ENCODE measurements around the gene FOXL1. TPM values are rescaled to one million over a fixed set of nuclear protein-coding genes. Genes with fewer than 3 reads are reported as not detected.

The FOXL1 gene
- polyA plus RNA-seq, 4 donors = 0.22 to 6.3 (median 1.5) TPM

DNA sequence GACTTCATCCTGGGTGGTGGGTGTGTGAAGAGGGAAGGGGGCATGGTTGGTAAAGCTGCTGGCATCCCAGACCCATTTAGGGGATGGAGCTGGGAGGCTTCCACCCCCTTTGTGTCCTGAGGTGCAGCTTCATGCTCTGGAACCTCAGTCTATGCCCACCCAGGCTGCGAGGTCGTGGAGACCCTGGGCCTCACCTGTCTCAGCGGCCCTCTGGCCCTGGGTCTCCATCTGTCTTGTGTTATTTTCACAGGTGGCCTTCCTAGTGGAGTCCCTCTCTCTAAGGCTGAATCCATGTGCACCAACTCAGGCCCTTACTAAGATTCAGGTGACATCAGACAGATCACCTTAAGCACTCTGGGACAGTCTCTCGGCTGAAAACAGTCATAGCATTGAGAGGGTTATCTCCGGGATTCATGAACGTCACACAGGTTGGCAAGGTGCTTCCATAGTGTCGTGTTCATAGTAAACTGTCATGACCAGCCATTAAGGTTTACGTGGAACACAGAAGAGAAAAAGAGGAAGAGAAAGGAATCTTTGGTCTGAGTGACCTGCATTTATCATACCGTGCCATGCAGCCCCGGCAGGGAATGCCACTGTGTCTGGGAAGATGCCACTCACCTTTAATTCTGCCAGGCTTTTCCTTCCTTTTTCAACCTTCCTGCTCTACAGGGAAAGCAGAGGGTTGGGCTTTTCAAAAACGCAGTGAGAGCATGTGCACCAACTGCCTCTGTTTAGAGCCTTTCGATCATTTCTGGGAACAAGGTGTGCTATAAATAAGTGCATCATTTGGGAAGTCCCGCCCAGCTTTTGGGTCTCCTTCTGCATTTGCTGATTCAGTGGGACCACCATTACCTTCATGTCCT, 4.5 kb upstream of the FOXL1 start:
- no peak for FAIRE-seq
- H3K27ac ChIP-seq (ENCODE audit: low read depth in 1 of 3, low read length in 2 of 3) = no peak overlapping the region
- H3K27me3 ChIP-seq (ENCODE audit: control insufficient read depth in 3 of 3, insufficient read depth in 3 of 3, low read length in 3 of 3) = peaks cover 21 to 96% (median 35%) of the 10 kb centered on the region in 3 donors

DNA sequence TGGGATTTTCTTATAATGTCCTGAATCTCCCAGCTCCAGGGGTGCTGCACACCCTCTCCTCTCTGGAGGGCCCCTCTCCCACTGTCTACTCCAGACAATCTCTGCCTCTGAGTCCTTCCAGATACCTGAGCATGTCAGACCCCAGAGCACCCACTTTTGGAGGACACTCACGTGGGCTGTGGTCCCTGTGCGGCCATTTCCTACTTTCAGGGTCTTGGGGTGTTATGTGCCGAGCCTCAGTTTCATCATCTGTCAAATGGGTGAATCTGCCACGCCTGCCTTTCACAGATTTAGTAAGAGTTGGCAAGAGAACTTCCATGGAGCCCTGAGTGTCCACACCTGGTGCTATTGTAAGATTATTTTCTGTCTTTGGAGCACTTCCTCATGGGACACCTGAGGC, 3.7 kb upstream of the FOXL1 start:
- 41 to 72% (median 42%) methylated on average over 4 of the region's 4 CpGs for WGBS, 3 donors
- peaks cover 21 to 95% (median 34%) of the 10 kb centered on the region in 3 donors for H3K27me3 ChIP-seq (ENCODE audit: control insufficient read depth in 3 of 3, insufficient read depth in 3 of 3, low read length in 3 of 3)
- H3K4me1 ChIP-seq (ENCODE audit: control insufficient read depth in 3 of 3, insufficient read depth in 2 of 3, low read depth in 1 of 3, low read length in 2 of 3) = peaks cover 0 to 8% (median 0%) of the 10 kb centered on the region in 3 donors
- no peak overlapping the region for H3K27ac ChIP-seq (ENCODE audit: low read depth in 1 of 3, low read length in 2 of 3)
- FAIRE-seq (no peak), DNase-seq (no peak)
- no peak overlapping the region for H3K4me3 ChIP-seq (ENCODE audit: low read depth in 1 of 3, low read length in 3 of 3)
- no peaks in the 10 kb centered on the region for H3K9me3 ChIP-seq (ENCODE audit: control insufficient read depth in 2 of 2, insufficient read depth in 1 of 2, low read depth in 1 of 2, low read length in 1 of 2)
- H3K36me3 ChIP-seq (ENCODE audit: control insufficient read depth in 3 of 3, insufficient read depth in 2 of 3, low read depth in 1 of 3, low read length in 3 of 3) = no peaks in the 10 kb centered on the region

More for the DNA sequence above, 4.5 kb upstream of the FOXL1 start:
- no peaks in the 10 kb centered on the region for H3K9me3 ChIP-seq (ENCODE audit: control insufficient read depth in 2 of 2, insufficient read depth in 1 of 2, low read depth in 1 of 2, low read length in 1 of 2)
- no peak overlapping the region for H3K4me3 ChIP-seq (ENCODE audit: low read depth in 1 of 3, low read length in 3 of 3)
- DNase-seq = no peak
- WGBS, 3 donors = 26 to 61% (median 39%) methylated on average over 13 of the region's 13 CpGs
- peaks cover 0 to 8% (median 0%) of the 10 kb centered on the region in 3 donors for H3K4me1 ChIP-seq (ENCODE audit: control insufficient read depth in 3 of 3, insufficient read depth in 2 of 3, low read depth in 1 of 3, low read length in 2 of 3)
- H3K36me3 ChIP-seq (ENCODE audit: control insufficient read depth in 3 of 3, insufficient read depth in 2 of 3, low read depth in 1 of 3, low read length in 3 of 3) = no peaks in the 10 kb centered on the region

DNA sequence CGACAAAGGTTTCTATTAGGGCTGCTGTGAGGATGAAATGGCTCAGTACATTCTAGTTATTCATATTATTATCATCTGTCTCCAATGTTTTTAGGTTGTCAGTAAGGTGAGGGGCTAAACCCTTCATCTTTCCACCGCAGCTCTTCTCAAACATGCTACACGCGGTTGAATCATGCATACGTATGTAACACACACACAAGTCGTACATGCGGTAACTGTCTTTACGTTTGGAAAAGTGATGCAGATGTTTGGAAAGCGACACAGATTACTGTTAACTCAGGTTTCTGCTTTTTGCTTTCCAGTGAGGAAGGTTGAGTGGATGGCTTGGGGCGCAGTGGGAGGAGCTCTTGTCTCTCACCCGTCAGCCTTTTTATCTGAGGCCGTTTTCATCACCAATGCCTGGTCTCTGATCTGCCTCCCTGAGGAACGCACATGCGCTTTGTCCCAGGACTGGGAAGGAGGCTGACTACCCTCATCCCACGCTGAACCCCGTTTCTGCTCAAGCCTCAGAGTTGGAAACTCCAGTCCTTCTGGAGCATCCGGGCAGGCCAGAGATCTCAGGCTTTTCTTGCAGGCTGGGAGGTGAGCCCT, 3.2 kb upstream of the FOXL1 start:
- Histone ChIP-seq H3K4me1 (ENCODE audit: control insufficient read depth in 3 of 3, insufficient read depth in 2 of 3, low read depth in 1 of 3, low read length in 2 of 3) (peaks cover 0 to 8% (median 0%) of the 10 kb centered on the region in 3 donors), H3K4me3 (ENCODE audit: low read depth in 1 of 3, low read length in 3 of 3) (no peak overlapping the region), H3K9me3 (ENCODE audit: control insufficient read depth in 2 of 2, insufficient read depth in 1 of 2, low read depth in 1 of 2, low read length in 1 of 2) (no peaks in the 10 kb centered on the region), H3K36me3 (ENCODE audit: control insufficient read depth in 3 of 3, insufficient read depth in 2 of 3, low read depth in 1 of 3, low read length in 3 of 3) (no peaks in the 10 kb centered on the region), H3K27ac (ENCODE audit: low read depth in 1 of 3, low read length in 2 of 3) (no peak overlapping the region), H3K27me3 (ENCODE audit: control insufficient read depth in 3 of 3, insufficient read depth in 3 of 3, low read length in 3 of 3) (peaks cover 21 to 95% (median 36%) of the 10 kb centered on the region in 3 donors)
- DNase-seq (no peak), FAIRE-seq (no peak)
- 36 to 67% (median 45%) methylated on average over 17 of the region's 17 CpGs for WGBS, 3 donors

DNA sequence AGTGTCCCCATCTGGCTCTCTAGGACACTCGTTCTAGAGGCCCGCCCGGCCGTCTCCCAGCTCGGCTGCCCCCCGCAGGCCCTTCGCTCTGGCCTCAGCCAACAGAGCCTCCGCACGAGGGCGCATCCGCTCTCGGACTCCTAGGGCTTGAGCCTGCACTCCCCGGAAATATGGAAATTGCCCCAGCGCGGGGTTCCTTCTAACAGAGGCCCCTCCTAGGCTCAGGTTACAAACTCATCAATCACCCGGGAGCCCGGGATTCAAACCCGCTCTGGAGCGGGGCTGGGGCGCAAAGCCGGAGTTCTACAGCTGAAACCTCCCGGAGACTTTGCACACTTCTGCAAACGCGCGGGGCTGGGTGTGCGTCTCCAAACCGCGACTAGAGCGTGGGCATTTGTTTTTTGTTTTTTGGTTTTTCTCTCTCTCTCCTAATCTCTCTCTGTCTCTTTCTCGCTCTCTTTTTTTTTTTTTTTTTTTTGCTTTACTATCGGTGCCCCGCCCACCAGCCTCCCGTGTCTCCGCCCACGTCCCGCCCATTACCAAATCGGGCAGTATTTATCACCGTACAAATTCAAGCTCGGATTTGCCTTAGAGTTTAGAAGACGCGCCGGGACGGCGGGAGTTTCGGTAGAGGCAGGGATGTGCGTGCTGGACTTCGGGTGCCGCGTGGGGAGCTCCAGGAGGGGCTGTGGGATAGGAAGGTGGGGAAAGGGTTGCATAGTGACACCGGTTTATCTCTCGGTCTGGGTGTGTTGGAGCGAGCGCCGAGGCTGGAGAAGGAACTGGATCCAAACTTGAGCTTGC, 2.4 kb upstream of the FOXL1 start:
- H3K4me3 ChIP-seq (ENCODE audit: low read depth in 1 of 3, low read length in 3 of 3) = peak overlapping the region in 2 of 3 donors; percentile 38 to 41
- peak overlapping the region in 1 of 3 donors; percentile 70 for H3K27ac ChIP-seq (ENCODE audit: low read depth in 1 of 3, low read length in 2 of 3)
- peaks cover 18 to 94% (median 30%) of the 10 kb centered on the region in 3 donors for H3K27me3 ChIP-seq (ENCODE audit: control insufficient read depth in 3 of 3, insufficient read depth in 3 of 3, low read length in 3 of 3)
- FAIRE-seq = no peak
- H3K9me3 ChIP-seq (ENCODE audit: control insufficient read depth in 2 of 2, insufficient read depth in 1 of 2, low read depth in 1 of 2, low read length in 1 of 2) = no peaks in the 10 kb centered on the region
- DNase-seq = peak; percentile 44 to 77
- no peaks in the 10 kb centered on the region for H3K36me3 ChIP-seq (ENCODE audit: control insufficient read depth in 3 of 3, insufficient read depth in 2 of 3, low read depth in 1 of 3, low read length in 3 of 3)
- H3K4me1 ChIP-seq (ENCODE audit: control insufficient read depth in 3 of 3, insufficient read depth in 2 of 3, low read depth in 1 of 3, low read length in 2 of 3) = peaks cover 0 to 8% (median 0%) of the 10 kb centered on the region in 3 donors
- 1 to 4% (median 3%) methylated on average over 53 to 54 of the region's 54 CpGs for WGBS, 3 donors

DNA sequence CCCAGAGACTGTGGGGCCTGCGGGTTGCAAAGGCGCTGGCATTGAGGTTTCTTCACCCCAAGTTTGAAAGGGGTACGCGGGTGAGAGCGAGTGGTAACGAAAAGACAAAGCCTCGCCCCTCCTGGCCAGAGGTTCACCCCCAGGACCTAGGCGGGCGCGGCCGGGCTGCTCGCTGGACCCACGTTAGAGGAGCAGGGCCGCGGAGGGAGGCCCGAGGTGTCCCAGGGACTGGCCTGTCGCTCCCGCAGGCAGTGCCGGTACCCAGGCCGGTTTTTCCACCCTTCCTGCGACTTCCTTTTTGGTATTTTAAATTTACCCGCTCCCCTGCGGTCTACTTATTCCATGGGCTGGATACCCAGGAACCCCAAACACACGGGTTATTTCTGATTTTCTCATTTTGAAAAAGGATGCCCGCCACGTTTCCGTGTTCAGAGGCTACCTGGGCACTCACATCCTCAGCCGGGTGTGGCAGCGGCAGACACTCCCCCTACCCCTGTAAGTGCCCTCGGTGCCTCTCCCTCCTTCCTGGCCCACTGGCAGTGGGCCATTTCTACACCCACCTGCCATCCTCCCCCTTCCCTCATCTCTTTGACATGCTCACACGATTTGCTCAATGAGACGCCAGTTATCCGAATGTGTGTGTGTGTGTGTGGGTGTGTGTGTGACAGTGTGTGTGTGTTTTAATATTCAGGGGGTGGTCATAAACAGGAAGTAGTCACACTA, 1.6 kb upstream of the FOXL1 start:
- FAIRE-seq (no peak), DNase-seq (peak in 1 of 2 donors; percentile 19)
- Histone ChIP-seq H3K27me3 (ENCODE audit: control insufficient read depth in 3 of 3, insufficient read depth in 3 of 3, low read length in 3 of 3) (peaks cover 14 to 93% (median 23%) of the 10 kb centered on the region in 3 donors), H3K36me3 (ENCODE audit: control insufficient read depth in 3 of 3, insufficient read depth in 2 of 3, low read depth in 1 of 3, low read length in 3 of 3) (no peaks in the 10 kb centered on the region), H3K9me3 (ENCODE audit: control insufficient read depth in 2 of 2, insufficient read depth in 1 of 2, low read depth in 1 of 2, low read length in 1 of 2) (no peaks in the 10 kb centered on the region), H3K27ac (ENCODE audit: low read depth in 1 of 3, low read length in 2 of 3) (peak overlapping the region in 2 of 3 donors; percentile 16 to 70), H3K4me1 (ENCODE audit: control insufficient read depth in 3 of 3, insufficient read depth in 2 of 3, low read depth in 1 of 3, low read length in 2 of 3) (peaks cover 0 to 8% (median 0%) of the 10 kb centered on the region in 3 donors), H3K4me3 (ENCODE audit: low read depth in 1 of 3, low read length in 3 of 3) (peak overlapping the region in 2 of 3 donors; percentile 38 to 41)
- 7 to 13% (median 7%) methylated on average over 32 to 33 of the region's 33 CpGs for WGBS, 3 donors

DNA sequence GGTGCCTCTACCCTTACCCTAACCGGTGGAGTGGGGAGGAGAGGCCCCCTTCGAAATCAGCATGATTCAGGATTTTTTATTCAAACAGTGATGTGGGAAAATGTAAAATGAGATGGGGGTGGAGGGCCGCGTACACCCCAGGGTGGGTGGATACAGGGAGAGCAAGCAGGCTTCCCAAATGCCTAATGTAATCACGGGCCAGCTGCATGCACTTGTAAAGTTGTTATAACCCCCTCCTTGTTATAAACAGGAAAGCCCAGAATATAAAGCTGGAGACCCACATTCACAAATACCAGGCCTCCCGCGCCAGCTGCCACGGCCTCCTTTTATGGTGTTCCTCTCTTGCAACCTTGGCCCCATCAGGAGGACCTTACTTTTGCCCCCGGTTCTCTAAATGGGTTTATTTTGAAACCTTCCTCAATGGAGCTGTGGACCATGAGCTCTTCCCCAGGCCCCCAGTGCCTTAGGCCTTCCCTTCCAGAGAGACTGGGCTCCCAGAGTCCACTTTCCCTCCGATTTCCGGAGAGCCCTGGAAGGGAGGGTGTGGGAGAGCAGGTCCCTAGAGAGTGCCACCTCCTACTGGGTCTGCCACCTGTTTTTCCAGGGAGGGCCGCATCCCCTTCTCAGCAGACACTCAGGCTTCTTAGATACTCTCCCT, 906 bp upstream of the FOXL1 start:
- H3K36me3 ChIP-seq (ENCODE audit: control insufficient read depth in 3 of 3, insufficient read depth in 2 of 3, low read depth in 1 of 3, low read length in 3 of 3) = no peaks in the 10 kb centered on the region
- WGBS, 3 donors = 22 to 41% (median 28%) methylated on average over 12 of the region's 12 CpGs
- H3K4me1 ChIP-seq (ENCODE audit: control insufficient read depth in 3 of 3, insufficient read depth in 2 of 3, low read depth in 1 of 3, low read length in 2 of 3) = peaks cover 0 to 8% (median 0%) of the 10 kb centered on the region in 3 donors
- peak overlapping the region in 2 of 3 donors; percentile 69 to 78 for H3K27ac ChIP-seq (ENCODE audit: low read depth in 1 of 3, low read length in 2 of 3)
- H3K4me3 ChIP-seq (ENCODE audit: low read depth in 1 of 3, low read length in 3 of 3) = no peak overlapping the region
- H3K9me3 ChIP-seq (ENCODE audit: control insufficient read depth in 2 of 2, insufficient read depth in 1 of 2, low read depth in 1 of 2, low read length in 1 of 2) = no peaks in the 10 kb centered on the region
- H3K27me3 ChIP-seq (ENCODE audit: control insufficient read depth in 3 of 3, insufficient read depth in 3 of 3, low read length in 3 of 3) = peaks cover 11 to 86% (median 16%) of the 10 kb centered on the region in 3 donors
- FAIRE-seq (no peak), DNase-seq (peak in 1 of 2 donors; percentile 46)

DNA sequence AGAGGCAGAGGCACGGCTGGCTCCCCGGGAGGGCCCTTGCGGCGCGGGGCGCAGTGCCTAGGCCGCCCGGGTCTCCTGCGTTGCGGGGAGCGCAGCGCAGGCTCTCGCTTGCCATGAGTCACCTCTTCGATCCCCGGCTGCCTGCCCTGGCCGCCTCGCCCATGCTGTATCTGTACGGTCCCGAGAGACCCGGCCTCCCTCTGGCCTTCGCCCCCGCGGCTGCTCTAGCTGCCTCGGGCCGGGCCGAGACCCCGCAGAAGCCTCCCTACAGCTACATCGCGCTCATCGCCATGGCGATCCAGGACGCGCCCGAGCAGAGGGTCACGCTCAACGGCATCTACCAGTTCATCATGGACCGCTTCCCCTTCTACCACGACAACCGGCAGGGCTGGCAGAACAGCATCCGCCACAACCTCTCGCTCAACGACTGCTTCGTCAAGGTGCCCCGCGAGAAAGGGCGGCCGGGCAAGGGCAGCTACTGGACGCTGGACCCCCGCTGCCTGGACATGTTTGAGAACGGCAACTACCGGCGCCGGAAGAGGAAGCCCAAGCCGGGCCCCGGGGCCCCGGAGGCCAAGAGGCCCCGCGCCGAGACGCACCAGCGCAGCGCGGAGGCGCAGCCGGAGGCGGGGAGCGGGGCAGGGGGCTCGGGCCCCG, 390 bp downstream of the FOXL1 start:
- WGBS, 3 donors = 6 to 14% (median 7%) methylated on average over 52 to 69 of the region's 69 CpGs
- Histone ChIP-seq H3K27ac (ENCODE audit: low read depth in 1 of 3, low read length in 2 of 3) (peak overlapping the region; percentile 3 to 87 (median 38)), H3K4me1 (ENCODE audit: control insufficient read depth in 3 of 3, insufficient read depth in 2 of 3, low read depth in 1 of 3, low read length in 2 of 3) (peaks cover 0 to 8% (median 0%) of the 10 kb centered on the region in 3 donors), H3K27me3 (ENCODE audit: control insufficient read depth in 3 of 3, insufficient read depth in 3 of 3, low read length in 3 of 3) (peaks cover 8 to 79% (median 11%) of the 10 kb centered on the region in 3 donors), H3K36me3 (ENCODE audit: control insufficient read depth in 3 of 3, insufficient read depth in 2 of 3, low read depth in 1 of 3, low read length in 3 of 3) (no peaks in the 10 kb centered on the region), H3K9me3 (ENCODE audit: control insufficient read depth in 2 of 2, insufficient read depth in 1 of 2, low read depth in 1 of 2, low read length in 1 of 2) (no peaks in the 10 kb centered on the region), H3K4me3 (ENCODE audit: low read depth in 1 of 3, low read length in 3 of 3) (peak overlapping the region in 2 of 3 donors; percentile 25 to 39)
- peak in 1 of 2 donors; percentile 31 for DNase-seq
- FAIRE-seq = no peak

Measured in small intestine (tissue), 7 donors.